Measurements from ENCODE around the gene FAM20C.

The FAM20C gene

DNA sequence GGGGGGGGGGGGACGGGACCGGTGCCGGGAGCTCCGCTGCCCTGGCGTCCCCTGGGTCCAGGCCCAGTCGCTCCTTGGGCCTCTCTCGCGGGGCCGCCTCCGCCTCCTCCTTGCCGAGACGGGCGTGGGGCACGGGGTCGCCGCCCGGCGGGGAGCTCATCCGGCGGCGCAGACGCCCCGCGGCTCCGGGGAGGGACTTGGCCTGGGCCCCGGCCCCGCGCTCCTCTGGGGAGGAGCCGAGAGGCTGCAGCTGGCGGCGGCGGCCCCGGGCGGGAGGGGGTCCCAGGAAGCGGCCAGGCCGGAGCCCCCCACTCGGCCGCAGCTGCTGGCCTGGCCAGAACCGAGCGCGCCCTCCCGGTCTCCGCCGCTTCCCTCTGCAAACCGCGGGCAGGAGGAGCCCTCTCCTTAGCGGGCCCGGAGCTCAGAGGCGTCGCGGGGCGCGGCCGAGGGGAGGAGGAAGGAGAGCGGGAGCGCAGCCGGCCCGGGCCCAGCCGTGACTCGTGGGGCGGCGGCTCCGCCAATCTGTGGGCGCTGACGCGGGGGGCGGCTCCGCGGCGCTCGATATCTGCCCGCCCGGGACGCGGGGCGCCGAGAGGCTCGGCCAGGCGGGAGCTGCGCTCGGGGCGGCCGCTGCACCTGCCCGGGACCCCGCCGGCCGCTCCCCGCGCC is at the start of gene FAM20C:
Gene FAM20C, plus strand, starts transcription at position 591 of the 669 bp plus-strand sequence. CDS start 629 bp downstream, outside the sequence.
- DNase-seq, result no peak

DNA sequence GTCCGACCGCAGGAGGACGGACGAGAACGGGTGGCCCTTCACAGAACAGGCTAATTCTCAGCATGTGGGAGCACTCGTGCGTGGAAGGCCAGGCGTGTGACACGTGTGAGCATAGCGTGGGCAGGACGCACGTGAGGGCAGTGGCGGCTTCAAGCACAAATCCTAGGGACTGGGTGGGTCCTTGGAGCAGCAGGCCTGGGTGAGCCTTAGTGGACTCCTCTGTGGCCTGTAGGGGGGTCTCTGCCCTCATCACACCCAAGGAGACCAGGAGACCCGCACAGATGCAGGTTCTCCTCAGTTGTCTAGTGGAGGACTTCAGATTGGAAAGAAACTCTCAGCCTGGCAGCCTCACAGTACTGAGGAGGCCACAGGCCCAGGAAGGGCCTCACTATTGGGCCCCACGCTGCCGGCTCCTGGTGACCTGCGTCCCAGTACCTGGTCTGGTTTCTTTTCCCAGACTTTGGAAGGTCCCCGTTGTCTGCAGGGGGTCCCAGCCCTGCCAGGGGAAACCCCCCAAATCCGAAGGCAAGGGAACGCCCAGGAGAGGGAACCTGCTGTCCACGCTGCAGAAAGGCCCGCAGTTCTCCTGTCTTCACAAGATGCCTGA is 49.1 kb upstream of the FAM20C start:
- DNase-seq, result no peak

DNA sequence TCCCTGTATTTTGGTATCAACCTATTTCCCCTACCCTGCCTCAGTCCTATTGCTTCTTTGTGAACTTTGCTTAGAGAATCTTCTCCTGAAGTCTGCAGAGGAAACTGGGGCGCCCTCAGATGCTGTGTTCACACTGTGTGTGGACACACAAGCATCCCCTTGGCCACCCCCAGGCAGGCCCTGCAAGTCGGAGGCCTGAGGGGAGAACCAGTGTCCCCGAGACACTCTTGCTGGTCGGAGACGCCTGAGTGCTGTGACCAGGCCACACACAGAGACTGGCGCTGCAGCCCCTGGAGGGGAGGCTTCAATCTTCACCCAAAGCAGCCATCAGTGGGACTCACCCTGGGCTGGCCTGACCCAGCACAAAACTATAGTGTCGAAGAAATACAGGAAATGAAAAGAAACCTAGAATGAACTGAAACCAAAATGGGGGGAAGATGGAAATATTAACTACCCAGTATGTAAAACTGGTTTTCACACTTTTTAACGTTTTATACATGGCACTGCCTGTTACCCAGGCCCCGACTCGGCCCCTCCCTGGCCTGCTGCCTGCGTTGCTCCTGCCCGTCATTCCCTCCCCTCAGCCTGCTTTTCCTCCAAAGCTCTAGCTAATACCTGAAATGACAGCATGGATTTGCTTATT is 48.4 kb upstream of the FAM20C start:
- no peak for DNase-seq

DNA sequence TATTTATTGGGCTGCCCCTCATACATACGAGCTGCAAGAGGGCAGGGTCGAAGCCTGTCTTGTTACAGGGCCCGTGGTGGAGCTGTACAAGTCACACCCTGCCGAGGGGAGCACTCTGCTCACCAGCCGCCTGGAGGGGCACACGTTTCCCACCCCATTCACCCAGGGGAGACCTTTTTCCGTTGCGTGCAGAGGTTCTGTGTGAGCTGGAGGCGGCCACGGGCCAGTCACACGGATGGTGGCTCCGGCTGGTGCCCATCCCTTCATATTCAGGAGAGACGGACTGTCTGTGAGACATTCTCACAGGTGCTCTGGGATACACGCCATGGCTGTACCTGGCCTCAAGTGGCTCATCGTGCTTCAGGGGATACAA is 47.9 kb upstream of the FAM20C start:
- no peak for DNase-seq

DNA sequence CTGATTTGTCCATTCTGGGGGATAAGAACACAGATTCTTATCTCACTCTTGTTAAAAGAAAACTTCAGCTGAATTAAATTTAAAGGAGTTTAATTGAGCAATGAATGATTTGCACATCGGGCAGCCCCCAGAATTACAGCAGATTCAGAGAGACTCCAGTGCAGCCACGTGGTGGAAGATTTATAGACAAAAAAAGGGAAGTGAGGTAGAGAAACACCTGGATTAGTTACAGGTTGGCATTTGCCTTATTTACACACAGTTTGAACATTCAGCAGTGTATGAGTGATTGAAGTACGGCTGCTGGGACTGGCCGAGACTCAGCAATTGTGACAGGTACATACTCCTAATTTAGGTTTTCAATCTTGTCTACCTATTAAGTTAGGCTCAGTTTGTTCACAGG is 46.5 kb upstream of the FAM20C start:
- no peak for DNase-seq

DNA sequence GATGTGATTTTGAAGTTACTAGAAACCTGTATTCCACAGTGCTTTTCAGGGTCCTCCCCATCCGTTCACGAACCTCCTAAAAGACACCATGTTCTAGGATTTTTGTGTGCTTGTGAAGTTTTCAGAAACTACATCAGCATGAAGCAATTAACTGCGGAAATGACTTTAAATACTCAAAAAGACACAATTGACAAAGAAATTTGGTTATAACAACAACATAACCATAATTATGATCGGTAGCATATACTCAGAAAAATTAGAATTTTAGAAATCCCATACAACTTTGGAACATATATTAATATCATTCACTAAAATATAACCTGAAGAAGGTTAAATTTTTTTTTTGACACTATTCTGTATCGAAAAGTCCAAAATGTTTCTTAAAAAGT is 43.8 kb upstream of the FAM20C start:
- DNase-seq, result no peak

DNA sequence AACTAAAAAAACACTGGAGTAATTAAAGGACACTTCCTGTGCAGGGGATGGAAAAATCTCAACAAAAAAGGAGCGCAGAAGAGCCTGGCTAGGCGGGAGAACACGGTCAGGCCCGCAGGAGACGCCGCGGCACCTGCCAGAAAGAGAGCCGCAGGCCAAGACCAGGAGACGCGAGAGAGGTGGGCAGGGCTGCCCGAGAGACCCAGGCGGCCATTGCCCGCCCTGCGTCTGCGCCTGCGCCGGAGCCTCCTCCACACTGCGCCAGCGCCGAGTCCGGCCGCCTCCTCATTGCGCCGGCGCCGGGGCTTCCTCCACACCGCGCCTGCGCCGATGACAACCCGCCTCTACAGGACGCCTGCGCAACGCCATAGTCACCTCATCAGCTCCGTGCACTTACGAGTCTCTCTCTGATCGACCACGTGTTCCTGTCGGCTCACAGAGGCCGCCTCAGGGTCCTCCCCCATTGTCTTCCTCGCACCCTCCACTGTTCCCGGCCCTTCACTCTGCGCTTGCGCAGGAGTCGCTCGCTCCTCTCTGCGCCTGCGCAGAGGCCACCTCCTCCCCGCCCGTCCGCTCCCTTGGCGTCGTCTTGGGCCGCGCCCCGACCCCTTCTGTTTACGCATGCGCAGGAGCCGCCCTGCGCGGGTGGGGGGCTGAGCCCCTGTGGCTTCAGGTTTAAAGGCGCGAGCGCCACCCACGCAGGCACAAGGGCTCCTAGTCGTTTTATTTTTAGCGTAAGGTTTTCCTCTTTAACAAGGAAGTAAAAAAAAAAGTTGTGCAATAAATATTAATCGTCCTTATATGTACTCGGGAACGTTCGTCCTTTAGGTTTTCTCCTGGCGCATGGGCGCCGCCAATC is 43.2 kb upstream of the FAM20C start:
- DNase-seq, result peak; percentile 4

DNA sequence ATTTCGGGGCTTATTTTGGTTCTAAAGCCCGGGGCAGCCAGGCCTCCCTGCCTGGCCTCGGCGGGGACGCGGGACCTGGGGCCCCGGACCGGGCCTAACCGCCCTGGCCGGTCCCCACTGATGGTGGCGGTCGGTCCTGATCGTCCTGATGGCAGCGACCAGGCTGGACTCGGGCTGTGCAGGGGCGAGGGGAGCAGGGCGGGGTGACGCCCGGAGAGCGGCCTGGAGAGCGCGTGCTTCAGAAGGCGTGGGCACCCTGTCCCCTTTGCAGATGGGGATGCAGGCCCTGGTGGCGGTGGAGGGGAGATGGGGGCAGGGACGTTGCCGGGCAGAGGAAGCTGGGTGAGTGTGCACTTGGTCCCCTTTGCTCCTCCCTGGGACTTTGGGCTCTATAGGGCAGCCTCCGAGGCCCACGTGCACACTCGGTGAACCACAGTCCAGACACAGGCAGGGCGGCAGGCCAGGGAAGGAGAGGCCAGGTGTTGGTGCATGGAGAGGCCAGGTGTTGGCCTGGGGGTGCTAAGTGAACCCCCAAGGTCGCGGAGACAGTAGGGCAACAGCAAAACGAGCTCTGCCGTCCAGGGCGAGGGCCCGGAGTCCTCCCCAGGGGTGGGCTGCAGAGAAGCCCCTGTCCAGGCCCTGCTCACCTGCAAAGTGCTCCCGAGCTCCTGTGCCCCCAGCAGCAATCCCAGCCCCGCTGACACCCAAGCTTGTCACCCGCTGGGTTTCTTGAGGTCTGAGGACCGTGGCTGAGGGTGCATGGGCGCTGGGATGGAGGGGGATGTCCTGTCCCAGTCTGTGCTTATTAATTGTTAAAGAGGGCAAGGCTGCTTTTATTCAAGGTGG is 42.4 kb upstream of the FAM20C start:
- no peak for DNase-seq

DNA sequence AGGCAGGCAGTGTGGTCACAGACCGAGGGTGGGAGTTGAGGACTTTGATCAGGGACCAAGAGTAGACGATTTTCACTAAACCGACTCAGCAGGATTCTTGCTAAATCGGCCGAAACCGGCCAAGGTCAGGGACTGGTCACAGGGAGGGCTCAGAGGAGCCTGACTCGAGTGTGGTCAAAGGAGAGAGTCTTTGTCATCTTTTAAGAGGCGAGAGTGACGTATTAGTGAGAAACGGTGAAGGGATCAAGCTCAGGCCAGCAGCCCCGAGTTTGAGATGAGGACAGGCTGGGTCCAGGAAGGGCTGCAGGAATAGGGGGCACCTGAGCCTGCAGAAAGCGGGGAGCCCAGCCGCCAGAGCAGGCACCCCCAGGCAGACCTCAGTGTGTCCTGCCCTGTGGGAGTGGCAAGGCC is 41.6 kb upstream of the FAM20C start:
- no peak for DNase-seq

DNA sequence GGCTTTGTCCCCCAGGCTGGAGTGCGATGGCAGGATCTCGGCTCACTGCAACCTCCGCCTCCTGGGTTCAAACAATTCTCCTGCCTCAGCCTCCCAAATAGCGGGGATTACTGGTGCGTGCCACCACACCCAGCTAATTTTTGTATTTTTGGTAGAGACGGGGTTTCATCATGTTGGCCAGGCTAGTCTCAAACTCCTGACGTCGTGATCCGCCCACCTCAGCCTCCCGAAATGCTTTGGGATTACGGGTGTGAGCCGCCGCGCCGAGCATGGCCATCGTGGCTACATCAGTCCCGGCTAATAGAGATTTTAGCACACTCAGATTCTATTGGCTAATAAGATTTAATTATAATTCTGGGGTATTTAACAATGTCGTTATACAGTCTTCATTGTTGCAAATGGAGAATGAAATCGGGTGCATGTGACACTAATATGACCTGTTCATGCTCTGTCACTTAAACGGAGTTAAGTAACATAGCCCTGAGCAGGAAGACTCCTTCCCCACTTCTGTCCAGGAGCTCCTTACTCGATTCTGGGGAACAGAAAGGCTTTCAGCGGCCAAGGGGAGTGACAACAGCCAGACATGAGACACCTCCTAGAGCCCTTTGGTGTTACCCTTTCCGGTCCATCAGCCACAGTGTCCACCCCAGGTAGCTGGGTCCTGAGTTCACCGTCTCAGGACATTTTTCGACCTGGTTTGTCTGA is 40.9 kb upstream of the FAM20C start:
- no peak for DNase-seq

DNA sequence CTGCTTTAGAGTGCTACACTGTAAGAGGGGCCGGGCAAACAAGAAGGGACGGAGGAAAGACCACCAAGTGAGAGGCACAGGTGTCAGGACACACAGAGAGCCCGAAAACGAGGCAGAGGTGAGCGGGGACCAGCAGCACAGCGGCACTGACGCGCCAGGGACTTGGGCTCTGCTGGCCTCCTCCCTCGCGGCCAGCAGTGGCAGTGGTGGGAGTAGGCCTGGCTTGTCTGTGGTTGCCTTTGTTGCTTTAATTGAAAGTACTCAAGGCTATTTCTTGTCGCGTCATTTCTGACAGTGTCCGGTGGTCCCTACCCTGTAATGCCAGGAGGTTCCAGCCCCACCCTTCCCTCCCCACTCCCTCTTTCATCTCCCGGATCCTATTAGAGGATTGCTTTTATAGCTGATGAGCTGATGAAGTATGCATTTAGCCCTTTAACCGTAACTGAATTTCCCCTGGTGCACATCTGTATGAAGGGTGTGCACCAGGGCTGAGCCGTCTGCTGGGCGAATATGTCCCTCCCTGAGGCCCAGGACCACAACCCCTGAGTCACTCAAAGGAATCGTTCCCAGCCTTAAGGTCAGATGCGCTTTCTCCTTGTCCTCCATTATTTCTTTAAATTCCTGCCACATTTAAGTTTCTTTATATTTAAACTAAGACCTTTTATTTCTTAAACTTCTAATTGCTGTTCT is 39.5 kb upstream of the FAM20C start:
- DNase-seq, result no peak

DNA sequence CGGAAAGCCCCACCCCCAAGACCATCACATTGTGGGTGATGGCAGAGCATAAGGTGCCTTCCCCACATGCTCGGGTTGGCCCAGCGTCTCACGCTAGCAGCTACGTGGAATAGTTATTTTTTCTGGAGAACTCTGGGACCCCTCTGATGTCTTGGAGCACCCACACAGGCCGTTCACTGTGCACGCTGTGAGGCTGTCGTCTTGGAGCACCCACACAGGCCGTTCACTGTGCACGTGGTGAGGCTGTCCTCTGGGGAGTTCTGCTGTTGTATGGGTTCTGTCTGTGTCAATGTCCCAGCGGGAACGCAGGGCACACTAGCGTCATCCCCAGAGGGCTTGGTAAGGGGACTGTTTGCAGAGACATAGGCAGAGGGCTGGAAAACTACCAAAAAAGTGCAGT is 38.8 kb upstream of the FAM20C start:
- DNase-seq, result no peak

DNA sequence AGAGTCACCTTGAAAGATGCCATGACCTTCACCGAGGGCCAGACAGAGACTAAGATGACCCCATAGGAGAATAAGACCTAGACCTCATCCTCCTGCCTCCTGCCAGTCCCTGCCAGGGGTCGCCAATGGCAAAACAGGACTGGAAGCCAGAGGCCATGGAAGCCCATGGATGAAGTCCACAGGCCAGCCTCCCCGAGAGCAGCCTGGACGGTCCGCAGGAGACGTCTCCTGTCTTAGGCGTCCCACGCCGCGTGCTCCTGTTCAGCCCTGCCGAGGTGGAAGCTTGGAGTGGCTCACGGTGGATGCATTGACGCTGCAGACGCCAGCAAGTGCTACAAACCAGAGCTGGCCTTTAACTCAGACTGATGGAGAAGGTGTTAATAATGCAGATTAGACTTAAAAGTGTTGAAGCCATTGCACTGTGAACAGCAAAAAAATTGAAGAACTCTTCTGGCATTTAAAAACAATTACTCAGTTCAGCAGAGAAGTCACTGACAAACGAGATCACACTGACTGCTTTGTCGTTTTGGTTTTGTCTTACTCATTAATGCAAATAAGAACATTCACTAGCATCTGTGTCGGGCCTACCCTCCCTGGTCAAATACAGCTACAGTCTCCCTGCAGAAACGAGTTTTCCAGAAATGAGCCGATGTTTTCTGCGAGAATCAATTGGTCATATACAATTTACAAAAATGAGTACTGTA is 38.1 kb upstream of the FAM20C start:
- DNase-seq, result no peak

DNA sequence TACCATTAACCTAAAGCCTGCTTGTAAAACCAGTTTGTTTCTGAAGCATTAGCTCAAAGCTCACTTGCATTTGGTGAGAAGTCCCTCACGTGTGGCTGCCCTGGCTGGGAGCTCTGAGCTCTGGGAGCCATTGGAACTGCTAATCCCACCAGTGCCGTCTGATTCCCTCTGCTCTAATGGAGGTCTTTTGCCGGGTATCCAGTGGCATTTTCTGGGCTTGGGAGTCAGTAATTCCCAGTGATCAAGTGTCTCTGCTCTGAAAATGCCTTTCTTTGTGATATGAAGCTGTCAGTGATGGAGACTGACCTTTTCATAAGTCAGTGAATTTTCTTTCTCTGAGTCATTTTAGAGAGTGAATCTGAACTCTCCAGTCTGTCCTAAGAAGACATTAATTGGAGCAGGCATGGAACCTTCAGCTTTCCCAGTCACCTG is 36.9 kb upstream of the FAM20C start:
- DNase-seq, result no peak

DNA sequence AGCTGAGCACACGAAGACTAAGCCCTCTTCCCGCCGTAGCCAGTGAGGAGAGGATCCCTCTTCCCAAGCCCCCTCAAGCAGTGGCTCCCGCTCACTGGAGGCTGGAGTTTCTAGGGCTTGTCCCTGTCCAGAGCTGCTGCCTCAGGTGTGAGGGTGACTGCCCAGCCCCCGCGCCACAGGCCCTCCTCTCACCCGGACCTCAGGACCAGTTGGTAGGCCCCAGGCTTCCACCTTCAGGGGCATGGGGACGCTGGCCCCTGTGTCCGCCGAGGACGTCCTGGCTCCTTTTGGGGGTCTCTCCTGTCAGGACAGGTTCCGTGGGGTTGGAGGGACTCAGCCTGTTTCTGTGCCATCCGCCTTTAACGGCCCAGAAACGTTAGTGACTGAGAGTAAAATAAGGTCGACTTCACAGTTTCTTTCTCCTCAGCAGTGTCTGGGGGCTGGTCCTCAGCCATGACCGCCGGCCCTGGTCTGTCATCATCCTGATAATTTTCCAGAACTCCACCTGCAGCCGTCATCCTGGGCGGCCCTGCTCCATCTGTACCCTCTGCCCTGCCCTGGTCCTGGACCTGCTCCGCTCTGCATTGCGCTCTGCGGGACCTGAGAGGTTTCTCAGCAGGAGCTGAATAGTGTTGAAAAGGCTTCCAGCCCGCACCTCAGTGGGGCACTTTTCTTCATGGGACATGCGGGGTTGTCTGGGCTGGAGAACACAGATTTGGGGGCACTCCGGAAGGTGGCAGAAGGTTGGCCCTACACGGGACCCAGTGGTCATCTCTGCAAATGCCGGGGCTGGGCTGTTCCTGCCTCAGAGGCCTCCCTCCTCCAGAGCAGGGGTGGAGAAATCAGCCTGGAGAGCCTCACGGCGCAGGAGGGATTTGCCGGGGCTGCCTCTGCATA is 36.0 kb upstream of the FAM20C start:
- DNase-seq, result no peak

DNA sequence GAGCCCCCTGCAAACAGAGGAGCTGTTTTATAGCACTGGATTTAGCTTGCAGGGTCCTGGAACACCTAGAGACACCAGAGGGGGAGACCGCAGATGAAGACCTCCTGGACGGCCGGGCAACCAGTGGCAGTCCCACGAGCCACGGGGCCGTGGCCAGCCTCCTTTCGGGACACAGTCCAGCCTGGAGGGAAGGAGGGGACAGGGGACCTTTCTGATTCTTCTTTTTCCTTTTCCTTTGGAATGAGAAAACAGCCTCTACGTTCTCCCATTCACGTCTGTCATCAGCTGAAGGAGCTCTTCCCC is 35.4 kb upstream of the FAM20C start:
- DNase-seq, result no peak

DNA sequence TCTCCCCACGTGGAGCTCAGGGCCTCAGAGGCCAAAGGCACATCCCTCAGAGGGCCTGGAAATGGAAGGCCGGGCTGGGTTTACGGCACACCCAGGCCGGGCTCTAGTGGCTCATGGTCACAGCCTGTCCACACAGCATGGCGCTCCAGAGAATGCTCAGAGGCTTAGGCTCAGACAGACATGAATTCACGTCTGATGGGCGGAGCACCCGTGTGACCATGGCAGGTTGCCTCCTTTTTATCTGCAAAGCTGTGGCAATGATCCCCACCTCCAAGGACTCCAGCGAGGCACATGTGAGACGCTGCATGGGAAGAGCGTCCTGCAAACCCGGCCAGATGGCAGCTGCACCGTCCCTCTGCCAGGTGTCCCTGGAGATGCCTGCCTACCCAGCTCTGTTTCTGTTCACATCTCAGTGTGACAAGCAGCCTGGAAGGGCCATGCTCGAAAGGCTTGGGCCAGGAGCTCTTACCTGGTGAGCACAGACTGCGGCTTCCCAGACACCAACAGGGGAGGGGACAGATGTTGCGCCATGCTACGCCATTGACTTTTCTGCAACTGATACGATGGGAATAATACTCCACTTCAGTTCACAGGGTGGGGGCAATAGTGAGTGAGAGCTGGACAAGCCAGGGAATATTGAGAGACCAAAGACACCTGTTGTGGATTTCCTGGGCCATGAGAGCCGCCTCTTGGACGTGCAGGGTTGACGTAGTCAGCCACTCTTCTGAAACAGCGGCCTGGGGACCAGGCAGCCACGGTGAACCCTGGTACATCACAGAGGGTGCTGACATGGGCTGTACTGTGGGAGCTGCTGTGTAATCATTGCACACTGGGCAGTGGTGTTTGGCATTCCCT is 34.4 kb upstream of the FAM20C start:
- DNase-seq, result no peak

DNA sequence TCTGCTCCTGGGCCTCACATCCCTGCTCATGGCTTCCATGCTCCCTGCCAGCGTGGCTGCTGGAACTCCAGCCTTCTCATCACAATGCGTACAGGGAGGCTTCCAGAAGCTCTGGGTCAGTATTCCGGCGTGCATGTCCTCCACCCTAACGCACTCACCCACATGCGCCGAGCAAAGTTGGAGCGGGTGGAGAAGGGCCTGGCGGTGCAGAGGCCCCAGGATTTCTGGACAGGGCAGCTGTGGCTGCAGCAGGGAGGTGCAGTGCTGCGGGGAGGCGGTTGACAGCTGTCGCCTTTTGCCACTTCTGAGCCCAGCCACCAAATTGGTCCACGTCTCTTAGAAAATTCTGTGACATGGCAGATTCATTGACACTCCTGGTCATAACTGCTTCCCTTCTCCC is 33.6 kb upstream of the FAM20C start:
- DNase-seq, result no peak
